ENCODE measurements around the gene VPS51.

Gene VPS51

GRCh38 chr11:65095974-65096806 lies at the start of gene VPS51:
Gene VPS51 (plus strand): TSS chr11:65096214. CDS start chr11:65096251, 37 bp downstream.
- peak; percentile 91 for DNase-seq

- DNase-seq: peak; percentile 8
Observed at GRCh38 chr11:65047581-65048422, 48.2 kb upstream of the VPS51 start.

GRCh38 chr11:65051398-65051858 lies 44.6 kb upstream of the VPS51 start:
- DNase-seq: no peak

- DNase-seq: peak; percentile 40
Observed at GRCh38 chr11:65053827-65054508, 42.0 kb upstream of the VPS51 start.

- DNase-seq: no peak
Observed at GRCh38 chr11:65055538-65055937, 40.5 kb upstream of the VPS51 start.

GRCh38 chr11:65056999-65057398 lies 39.0 kb upstream of the VPS51 start:
- no peak for DNase-seq

GRCh38 chr11:65057526-65057925 lies 38.5 kb upstream of the VPS51 start:
- no peak for DNase-seq

GRCh38 chr11:65058012-65058411 lies 38.0 kb upstream of the VPS51 start:
- no peak for DNase-seq

GRCh38 chr11:65058419-65059054 lies 37.5 kb upstream of the VPS51 start, which contains the start of gene NAALADL1:
Gene NAALADL1 (minus strand): TSS chr11:65058553. CDS start chr11:65058521, 32 bp downstream.
- DNase-seq: no peak

- no peak for DNase-seq
Observed at GRCh38 chr11:65059523-65059922, 36.5 kb upstream of the VPS51 start.

GRCh38 chr11:65059959-65060824 lies 35.8 kb upstream of the VPS51 start:
- no peak for DNase-seq

- DNase-seq: no peak
Observed at GRCh38 chr11:65060913-65061408, 35.1 kb upstream of the VPS51 start.

GRCh38 chr11:65063532-65063931 lies 32.5 kb upstream of the VPS51 start:
- no peak for DNase-seq

- DNase-seq: no peak
Observed at GRCh38 chr11:65064847-65065240, 31.2 kb upstream of the VPS51 start.

GRCh38 chr11:65065851-65066250 lies 30.2 kb upstream of the VPS51 start:
- no peak for DNase-seq

- no peak for DNase-seq
Observed at GRCh38 chr11:65066315-65066714, 29.7 kb upstream of the VPS51 start.

- DNase-seq: no peak
Observed at GRCh38 chr11:65066805-65067291, 29.2 kb upstream of the VPS51 start.

- no peak for DNase-seq
Observed at GRCh38 chr11:65067446-65067845, 28.6 kb upstream of the VPS51 start.

- DNase-seq: no peak
Observed at GRCh38 chr11:65069217-65069616, 26.8 kb upstream of the VPS51 start.

- no peak for DNase-seq
Observed at GRCh38 chr11:65071907-65072630, 23.9 kb upstream of the VPS51 start.

- DNase-seq: no peak
Observed at GRCh38 chr11:65072631-65072966, 23.4 kb upstream of the VPS51 start.
